Camera-type eye (tissue), 1 donor: Measurements from ENCODE around the gene LSAMP. TPM values are rescaled to one million over a fixed set of nuclear protein-coding genes. Genes with fewer than 3 reads are reported as not detected.

Source experiments
- total RNA-seq: library from RNA; depleted of rRNA; stranded (reverse); fragments of >200 nt; gene quantifications from one replicate; pipeline ENCODE4 v1.2.3, GENCODE V29; 2014

Gene LSAMP
- 52.5 TPM for total RNA-seq

GRCh38 chr3:116445311-116445841, at the start of gene LSAMP:
Gene LSAMP, minus strand, starts transcription at chr3:116445487.

